Stimulated activated CD8-positive, alpha-beta memory T cell treated with anti-CD3 and anti-CD28 coated beads, Interleukin-15, amount 100 ng/mL, for 4 hours (primary cell): ENCODE data around the gene JKAMP.

Experiments
- DNase-seq, 2 donors: peaks; one replicate each; pipeline ENCODE4 v3.0.0-alpha.2; 2020; ENCODE audit warnings: low read depth in 2 of 2

JKAMP gene

GRCh38 chr14:59481407-59481806 is 2.9 kb upstream of the JKAMP start:
- DNase-seq, result no peak

- no peak for DNase-seq
Observed at GRCh38 chr14:59481871-59482540, 2.3 kb upstream of the JKAMP start.

- no peak for DNase-seq
Observed at GRCh38 chr14:59482541-59483331, 1.6 kb upstream of the JKAMP start.

- DNase-seq, result no peak
Observed at GRCh38 chr14:59483363-59483762, 954 bp upstream of the JKAMP start.

- no peak for DNase-seq
Observed at GRCh38 chr14:59484639-59485175, 390 bp downstream of the JKAMP start.

GRCh38 chr14:59490756-59491155 is 6.4 kb downstream of the JKAMP start:
- no peak for DNase-seq

GRCh38 chr14:59492384-59492783 is 8.1 kb downstream of the JKAMP start:
- no peak for DNase-seq

- no peak for DNase-seq
Observed at GRCh38 chr14:59500732-59501131, 16.4 kb downstream of the JKAMP start.

GRCh38 chr14:59503256-59503655 is 18.9 kb downstream of the JKAMP start:
- DNase-seq, result no peak

- DNase-seq, result no peak
Observed at GRCh38 chr14:59507063-59507751, 22.9 kb downstream of the JKAMP start.

- DNase-seq, result no peak
Observed at GRCh38 chr14:59507752-59508103, 23.4 kb downstream of the JKAMP start.

GRCh38 chr14:59509101-59509500 is 24.8 kb downstream of the JKAMP start:
- DNase-seq, result no peak

- no peak for DNase-seq
Observed at GRCh38 chr14:59510001-59510400, 25.7 kb downstream of the JKAMP start.

GRCh38 chr14:59510966-59511365 is 26.6 kb downstream of the JKAMP start:
- DNase-seq, result no peak

- DNase-seq, result no peak
Observed at GRCh38 chr14:59511916-59512575, 27.7 kb downstream of the JKAMP start.

GRCh38 chr14:59520224-59520623 is 35.9 kb downstream of the JKAMP start:
- DNase-seq, result no peak

GRCh38 chr14:59529189-59529588 is 44.9 kb downstream of the JKAMP start:
- no peak for DNase-seq

- DNase-seq, result no peak
Observed at GRCh38 chr14:59530349-59530748, 46.0 kb downstream of the JKAMP start.

- DNase-seq, result no peak
Observed at GRCh38 chr14:59532419-59532818, 48.1 kb downstream of the JKAMP start.

- no peak for DNase-seq
Observed at GRCh38 chr14:59534361-59534987, 50.2 kb downstream of the JKAMP start.

- no peak for DNase-seq
Observed at GRCh38 chr14:59537476-59537875, 53.2 kb downstream of the JKAMP start.

GRCh38 chr14:59538936-59539335 is 54.6 kb downstream of the JKAMP start:
- no peak for DNase-seq
